ENCODE results near the gene NSUN5. TPM values are rescaled to one million over a fixed set of nuclear protein-coding genes. Genes with fewer than 3 reads are reported as not detected.
"Not testable (repeated sequence)": the region's sequence is repeated elsewhere in the genome, so short reads cannot be mapped to it uniquely, and the experiment has no call there.

Gene NSUN5
- 22.1 TPM for total RNA-seq

DNA sequence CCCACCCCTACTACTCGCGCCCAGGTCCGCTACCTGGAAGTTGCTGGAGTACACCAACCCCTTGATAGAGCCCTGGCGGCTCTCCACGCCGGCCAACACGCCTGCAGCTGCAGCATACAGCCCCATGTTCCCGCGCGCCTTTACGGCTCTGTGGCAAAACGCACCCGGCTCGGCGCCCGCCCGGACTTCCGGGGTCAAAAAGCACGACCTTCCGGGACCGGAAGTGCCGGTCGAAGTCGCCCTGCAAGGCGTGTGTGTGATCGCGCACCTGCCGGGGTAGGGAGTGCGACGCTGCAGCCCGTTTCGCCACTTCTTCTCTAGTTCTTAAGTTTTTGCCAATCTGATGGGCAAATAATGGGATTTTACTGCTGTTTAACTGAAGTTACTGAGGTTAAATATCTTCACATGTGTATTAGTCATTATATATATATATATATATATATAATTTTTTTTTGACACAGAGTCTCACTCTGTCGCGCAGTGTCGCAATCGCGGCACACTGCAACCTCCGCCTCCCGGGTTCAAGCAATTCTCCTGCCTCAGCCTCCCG, at the start of gene NSUN5:
Gene NSUN5, minus strand, starts transcription at position 162 of the 550 bp plus-strand sequence. Its CDS starts 36 bp downstream, at position 126.
- peak; percentile 92 for ATAC-seq

- ATAC-seq = no peak
Observed at GRCh38 chr7:73356159-73356558, 47.5 kb upstream of the NSUN5 start.

DNA sequence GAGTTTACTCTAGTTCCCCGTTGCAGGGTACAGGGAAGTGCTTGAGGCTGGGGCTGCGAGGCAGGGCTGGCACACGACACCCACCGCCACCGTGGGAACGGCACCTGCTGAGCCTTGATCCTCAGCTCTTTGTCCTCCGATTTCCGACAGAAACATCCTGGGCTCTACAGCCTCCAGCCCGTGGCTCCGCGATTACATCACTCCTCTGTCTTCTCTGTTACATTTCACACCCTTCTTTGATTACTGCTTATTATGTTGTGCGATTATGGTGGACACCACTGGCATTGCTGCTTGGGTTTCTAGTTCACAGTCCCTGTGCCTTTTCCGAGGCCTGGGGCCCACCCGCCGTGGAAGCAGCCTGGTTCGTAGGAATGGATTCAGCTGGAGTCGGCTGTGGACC, 46.2 kb upstream of the NSUN5 start:
- ATAC-seq = no peak

DNA sequence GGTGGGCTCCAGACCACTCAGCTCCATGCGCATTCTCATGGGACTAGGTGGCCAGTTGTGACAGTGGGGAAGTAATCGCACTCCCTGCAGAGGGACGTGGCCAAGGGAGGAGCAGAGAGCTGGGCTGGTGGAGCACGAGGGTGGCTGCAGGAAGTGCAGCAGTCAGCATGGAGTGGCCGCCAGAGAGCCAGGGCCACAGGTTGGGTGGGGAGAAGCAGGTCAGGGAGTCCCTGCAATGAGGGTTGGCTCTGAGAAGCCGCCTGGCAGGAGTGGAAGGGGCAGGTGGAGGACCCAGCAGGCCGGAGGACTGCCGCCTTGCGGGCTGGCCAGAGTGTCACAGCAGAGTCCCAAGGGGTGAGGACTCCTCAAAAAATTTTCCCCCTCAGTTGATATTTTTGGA, 45.6 kb upstream of the NSUN5 start:
- no peak for ATAC-seq

DNA sequence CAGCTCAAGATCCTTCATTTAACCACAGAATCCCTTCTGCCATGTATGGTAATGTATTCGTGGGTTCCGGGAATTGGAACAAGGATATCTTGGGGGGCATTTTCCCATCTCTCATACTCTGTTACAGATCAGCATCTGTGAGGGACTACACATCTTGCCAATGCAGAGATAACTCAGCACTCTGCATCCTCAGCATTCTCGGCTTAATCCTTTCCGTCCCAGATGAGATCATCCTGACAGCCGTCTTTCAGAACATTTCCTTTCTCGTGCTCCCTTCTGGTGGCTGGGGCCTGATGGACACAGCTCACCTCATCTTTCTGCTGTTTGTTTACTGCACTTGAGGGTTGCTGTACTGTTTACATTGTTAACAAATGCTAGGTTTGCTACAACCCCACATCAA, 44.6 kb upstream of the NSUN5 start:
- ATAC-seq = no peak

GRCh38 chr7:73352784-73353183, 44.2 kb upstream of the NSUN5 start:
- ATAC-seq = no peak

GRCh38 chr7:73351447-73352167, 43.0 kb upstream of the NSUN5 start:
- no peak for ATAC-seq

GRCh38 chr7:73350306-73351068, 41.9 kb upstream of the NSUN5 start:
- ATAC-seq = no peak

DNA sequence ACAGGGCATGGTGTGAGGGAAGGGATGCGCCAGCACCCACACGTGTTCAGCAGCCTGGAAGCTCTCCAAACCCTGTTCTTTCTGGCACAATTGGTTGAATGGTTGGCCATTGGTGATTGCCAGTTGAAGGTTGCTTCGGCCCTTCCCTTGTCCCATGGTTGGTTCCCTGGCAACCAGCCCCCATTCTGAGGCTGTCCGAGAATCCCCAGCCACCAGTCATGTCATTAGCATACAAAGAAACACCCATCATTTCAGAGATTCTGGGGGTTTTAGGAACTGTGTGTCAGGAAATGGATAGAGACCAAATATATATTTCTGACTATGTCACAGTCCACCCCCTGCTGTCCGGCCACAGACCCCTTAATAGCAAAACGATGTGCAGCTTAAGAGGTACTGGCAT, 41.1 kb upstream of the NSUN5 start:
- ATAC-seq = no peak

GRCh38 chr7:73345951-73346350, 37.3 kb upstream of the NSUN5 start:
- no peak for ATAC-seq

GRCh38 chr7:73345538-73345937, 36.9 kb upstream of the NSUN5 start:
- no peak for ATAC-seq

- no peak for ATAC-seq
Observed at GRCh38 chr7:73343671-73344380, 35.2 kb upstream of the NSUN5 start.

- ATAC-seq = no peak
Observed at GRCh38 chr7:73342645-73343044, 34.0 kb upstream of the NSUN5 start.

GRCh38 chr7:73341877-73342276, 33.3 kb upstream of the NSUN5 start:
- ATAC-seq = no peak

GRCh38 chr7:73340514-73340913, 31.9 kb upstream of the NSUN5 start:
- ATAC-seq = no peak

GRCh38 chr7:73338321-73338720, 29.7 kb upstream of the NSUN5 start:
- no peak for ATAC-seq

DNA sequence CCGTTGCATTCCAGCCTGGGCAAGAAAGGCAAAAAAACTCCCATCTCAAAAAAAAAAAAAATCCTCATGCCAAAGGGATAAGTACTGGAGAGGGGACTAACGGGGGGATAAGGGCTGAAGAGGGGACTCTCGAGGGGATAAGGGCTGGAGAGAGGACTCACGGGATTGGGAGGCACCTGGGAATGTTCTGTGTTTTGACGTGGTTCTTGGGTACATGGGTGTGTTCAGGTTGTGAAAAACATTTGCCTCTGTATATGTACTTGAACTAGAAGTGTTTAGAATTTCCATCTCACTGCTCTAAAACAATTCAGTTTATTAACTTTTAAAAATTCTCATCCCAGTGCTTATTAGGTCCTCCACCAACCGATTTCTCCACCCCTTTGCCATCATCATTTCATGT, 23.8 kb upstream of the NSUN5 start:
- ATAC-seq = no peak

GRCh38 chr7:73330772-73331171, 22.1 kb upstream of the NSUN5 start:
- ATAC-seq = no peak

- ATAC-seq = peak; percentile 37
Observed at GRCh38 chr7:73329861-73330581, 21.4 kb upstream of the NSUN5 start.

DNA sequence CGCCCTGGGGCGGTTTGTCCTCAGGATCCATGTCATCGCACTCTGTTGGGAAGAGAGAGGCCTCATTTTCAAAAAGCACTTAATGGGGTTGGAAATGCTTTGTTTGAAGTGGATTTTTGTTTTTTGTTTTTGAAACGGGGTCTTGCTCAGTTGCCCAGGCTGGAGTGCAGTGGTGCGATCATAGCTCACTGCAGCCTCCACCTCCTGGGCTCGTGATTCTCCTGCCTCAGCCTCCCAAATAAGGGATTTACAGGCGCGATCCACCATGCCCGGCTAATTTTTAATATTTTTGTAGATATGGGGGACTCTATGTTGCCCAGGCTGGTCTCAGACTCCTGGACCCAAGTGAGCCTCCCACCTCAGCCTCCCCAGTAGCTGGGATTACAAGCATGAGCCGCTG, 20.1 kb upstream of the NSUN5 start:
- ATAC-seq = no peak

- ATAC-seq = not testable (repeated sequence)
Observed at GRCh38 chr7:73327922-73328321, 19.3 kb upstream of the NSUN5 start, which contains the start of the genes FKBP6 and TRIM50. FKBP6 (plus strand) TSS chr7:73328161; CDS start chr7:73328429, 268 bp downstream. TRIM50 (minus strand) TSS chr7:73328082; CDS start chr7:73324787, 3,295 bp downstream.

GRCh38 chr7:73327449-73327848, 18.8 kb upstream of the NSUN5 start:
- not testable (repeated sequence) for ATAC-seq
